Measurements from ENCODE around the gene ZNF524.
"Not testable (repeated sequence)": the region's sequence is repeated elsewhere in the genome, so short reads cannot be mapped to it uniquely, and the experiment has no call there.

ZNF524 gene

GRCh38 chr19:55581823-55582223 lies 18.3 kb upstream of the ZNF524 start:
- peak; percentile 80 for DNase-seq

GRCh38 chr19:55582284-55582683 lies 17.8 kb upstream of the ZNF524 start:
- DNase-seq, result not testable (repeated sequence)

GRCh38 chr19:55583897-55584296 lies 16.2 kb upstream of the ZNF524 start:
- not testable (repeated sequence) for DNase-seq

GRCh38 chr19:55584871-55585270 lies 15.2 kb upstream of the ZNF524 start:
- no peak for DNase-seq

GRCh38 chr19:55585658-55586339 lies 14.3 kb upstream of the ZNF524 start:
- DNase-seq, result peak; percentile 92

GRCh38 chr19:55586976-55587668 lies 13.0 kb upstream of the ZNF524 start:
- peak; percentile 100 for DNase-seq

GRCh38 chr19:55588738-55589137 lies 11.3 kb upstream of the ZNF524 start:
- DNase-seq, result no peak

GRCh38 chr19:55590109-55590508 lies 10.0 kb upstream of the ZNF524 start:
- no peak for DNase-seq

GRCh38 chr19:55590617-55591016 lies 9.5 kb upstream of the ZNF524 start:
- peak; percentile 28 for DNase-seq

GRCh38 chr19:55591555-55591954 lies 8.5 kb upstream of the ZNF524 start:
- DNase-seq, result no peak

GRCh38 chr19:55592391-55593090 lies 7.5 kb upstream of the ZNF524 start:
- no peak for DNase-seq

GRCh38 chr19:55593096-55593772 lies 6.9 kb upstream of the ZNF524 start:
- no peak for DNase-seq

GRCh38 chr19:55594996-55595545 lies 5.0 kb upstream of the ZNF524 start:
- DNase-seq, result no peak

- no peak for DNase-seq
These were observed 3.8 kb upstream of the ZNF524 start for GRCh38 chr19:55596304-55596703.

- no peak for DNase-seq
These were observed 2.6 kb upstream of the ZNF524 start for GRCh38 chr19:55597501-55597921.

- DNase-seq, result no peak
These were observed 2.1 kb upstream of the ZNF524 start for GRCh38 chr19:55598034-55598433.

- DNase-seq, result peak; percentile 98
These were observed 1.2 kb upstream of the ZNF524 start for GRCh38 chr19:55598719-55599467.

GRCh38 chr19:55599468-55599841 lies 633 bp upstream of the ZNF524 start, which contains the start of gene FIZ1:
Gene FIZ1, minus strand, starts transcription at chr19:55599517. Its CDS starts 1,652 bp downstream, at chr19:55597865.
- peak; percentile 100 for DNase-seq

- DNase-seq, result no peak
These were observed 557 bp downstream of the ZNF524 start for GRCh38 chr19:55600662-55601028.

- DNase-seq, result no peak
These were observed 996 bp downstream of the ZNF524 start for GRCh38 chr19:55601084-55601483.

- no peak for DNase-seq
These were observed 2.3 kb downstream of the ZNF524 start for GRCh38 chr19:55602104-55603001.
